Daoy (cell line): ENCODE results near the gene UBL7. TPM values are rescaled to one million over a fixed set of nuclear protein-coding genes. Genes with fewer than 3 reads are reported as not detected.

Experiments used
- DNase-seq: peaks from one replicate; pipeline ENCODE4 v3.0.0-alpha.2; 2015; ENCODE audit warnings: low read depth
- total RNA-seq: library from RNA; depleted of rRNA; stranded (reverse); fragments of >200 nt; shearing (Covaris generic); gene quantifications from 2 replicates; pipeline ENCODE4 v1.2.3, GENCODE V29; 2014

UBL7 gene
- total RNA-seq, 1 experiment from 2014 or later = 115 TPM

GRCh38 chr15:74408385-74408784 is 52.6 kb downstream of the UBL7 start:
- DNase-seq = no peak

GRCh38 chr15:74406992-74407705 is 53.8 kb downstream of the UBL7 start:
- DNase-seq = peak; percentile 97

GRCh38 chr15:74406517-74406916 is 54.4 kb downstream of the UBL7 start:
- no peak for DNase-seq

GRCh38 chr15:74405823-74406222 is 55.1 kb downstream of the UBL7 start:
- DNase-seq = no peak

- no peak for DNase-seq
These were observed 56.9 kb downstream of the UBL7 start for GRCh38 chr15:74403991-74404563.

- no peak for DNase-seq
These were observed 57.4 kb downstream of the UBL7 start for GRCh38 chr15:74403588-74403919.

GRCh38 chr15:74402873-74403587 is 57.9 kb downstream of the UBL7 start:
- no peak for DNase-seq

- DNase-seq = no peak
These were observed 58.6 kb downstream of the UBL7 start for GRCh38 chr15:74402337-74402841.

GRCh38 chr15:74400915-74401757 is 59.8 kb downstream of the UBL7 start:
- DNase-seq = peak; percentile 62

GRCh38 chr15:74400313-74400860 is 60.6 kb downstream of the UBL7 start:
- DNase-seq = peak; percentile 76

GRCh38 chr15:74399511-74400312 is 61.2 kb downstream of the UBL7 start:
- DNase-seq = peak; percentile 94

- no peak for DNase-seq
These were observed 61.9 kb downstream of the UBL7 start for GRCh38 chr15:74399100-74399499.

GRCh38 chr15:74398183-74398582 is 62.8 kb downstream of the UBL7 start:
- no peak for DNase-seq

GRCh38 chr15:74397239-74398068 is 63.5 kb downstream of the UBL7 start:
- peak; percentile 68 for DNase-seq

- peak; percentile 97 for DNase-seq
These were observed 64.3 kb downstream of the UBL7 start for GRCh38 chr15:74396445-74397238.

GRCh38 chr15:74396146-74396438 is 64.9 kb downstream of the UBL7 start:
- no peak for DNase-seq
